Bronchus fibroblast of lung (primary cell): ENCODE measurements around the gene MDGA2. TPM values are rescaled to one million over a fixed set of nuclear protein-coding genes. Genes with fewer than 3 reads are reported as not detected.

Experiments
- total RNA-seq: library from RNA; depleted of rRNA; stranded (reverse); fragments of >200 nt; gene quantifications from 2 replicates; pipeline ENCODE4 v1.2.3, GENCODE V29; 2015

The MDGA2 gene
- under 0.01 TPM in 1 of 2 replicates, not detected in the other for total RNA-seq

GRCh38 chr14:47675466-47676314 is at the start of gene MDGA2:
TSS of gene MDGA2 (minus strand) at chr14:47675605.

